Liver (tissue), 3 donors: Measurements from ENCODE around the gene ALG3.

Experiments
- EGR1 ChIP-seq, 2 donors: IDR thresholded peaks; 2 replicates each; pipeline ENCODE4 v1.6.1; 2016 to 2018; ENCODE audit warnings: antibody characterized with exemption in 2 of 2, low read depth in 2 of 2
- HNF4A ChIP-seq, 2 donors: conservative IDR thresholded peaks; 2 replicates each; pipeline ENCODE4 v1.6.1; 2016; ENCODE audit warnings: antibody characterized with exemption in 2 of 2, mild to moderate bottlenecking in 2 of 2
- MAX ChIP-seq: IDR thresholded peaks from 2 replicates; pipeline ENCODE4 v1.6.1; 2016; ENCODE audit warnings: antibody characterized with exemption
- RAD21 ChIP-seq, 2 donors: IDR thresholded peaks; 2 replicates each; pipeline ENCODE4 v1.6.1; 2016; ENCODE audit warnings: antibody characterized with exemption in 2 of 2, mild to moderate bottlenecking in 2 of 2
- TF ChIP-seq, protein P1 (sequence below): fragments of 150-350 bp; IDR thresholded peaks from 2 replicates; pipeline ENCODE4 v1.5.1; 2017; ENCODE audit warnings: improper control_type of control experiment, low read depth, low read length; ENCODE audit not compliant: missing input control
- TF ChIP-seq, protein P2 (sequence below): IDR thresholded peaks from 2 replicates; pipeline ENCODE4 v1.6.1; 2016; ENCODE audit warnings: antibody characterized with exemption, mild to moderate bottlenecking
- donor health status: healthy.
- donor health status: healthy.

DNA sequence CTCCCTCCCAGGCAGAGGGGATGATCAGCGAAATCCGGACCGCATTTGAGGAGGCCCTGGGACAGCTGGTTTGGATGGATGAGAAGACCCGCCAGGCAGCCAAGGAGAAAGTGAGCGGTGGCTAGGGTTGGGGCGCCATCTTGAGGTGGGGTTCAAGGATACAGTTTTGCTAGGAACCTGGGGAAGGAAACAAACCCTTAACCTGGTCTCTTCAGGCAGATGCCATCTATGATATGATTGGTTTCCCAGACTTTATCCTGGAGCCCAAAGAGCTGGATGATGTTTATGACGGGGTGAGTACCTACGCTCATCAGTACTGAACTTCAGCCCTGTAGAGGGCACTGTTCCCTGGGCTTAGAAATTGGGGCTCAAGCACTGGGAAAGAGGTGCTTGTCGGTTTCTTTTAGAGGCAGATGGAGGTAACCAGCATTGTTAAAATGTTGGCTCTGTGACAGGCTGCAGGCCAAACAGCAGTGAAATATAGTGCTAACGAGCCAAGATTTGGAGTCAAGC, 40.7 kb upstream of the ALG3 start:
- TF ChIP-seq HNF4A (conservative IDR thresholded peaks at IDR 0.05) = peak in 1 of 2 donors; percentile 18
- TF ChIP-seq, protein P1, sequence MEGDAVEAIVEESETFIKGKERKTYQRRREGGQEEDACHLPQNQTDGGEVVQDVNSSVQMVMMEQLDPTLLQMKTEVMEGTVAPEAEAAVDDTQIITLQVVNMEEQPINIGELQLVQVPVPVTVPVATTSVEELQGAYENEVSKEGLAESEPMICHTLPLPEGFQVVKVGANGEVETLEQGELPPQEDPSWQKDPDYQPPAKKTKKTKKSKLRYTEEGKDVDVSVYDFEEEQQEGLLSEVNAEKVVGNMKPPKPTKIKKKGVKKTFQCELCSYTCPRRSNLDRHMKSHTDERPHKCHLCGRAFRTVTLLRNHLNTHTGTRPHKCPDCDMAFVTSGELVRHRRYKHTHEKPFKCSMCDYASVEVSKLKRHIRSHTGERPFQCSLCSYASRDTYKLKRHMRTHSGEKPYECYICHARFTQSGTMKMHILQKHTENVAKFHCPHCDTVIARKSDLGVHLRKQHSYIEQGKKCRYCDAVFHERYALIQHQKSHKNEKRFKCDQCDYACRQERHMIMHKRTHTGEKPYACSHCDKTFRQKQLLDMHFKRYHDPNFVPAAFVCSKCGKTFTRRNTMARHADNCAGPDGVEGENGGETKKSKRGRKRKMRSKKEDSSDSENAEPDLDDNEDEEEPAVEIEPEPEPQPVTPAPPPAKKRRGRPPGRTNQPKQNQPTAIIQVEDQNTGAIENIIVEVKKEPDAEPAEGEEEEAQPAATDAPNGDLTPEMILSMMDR = peak; percentile 46
- no peak for TF ChIP-seq MAX
- TF ChIP-seq, protein P2, sequence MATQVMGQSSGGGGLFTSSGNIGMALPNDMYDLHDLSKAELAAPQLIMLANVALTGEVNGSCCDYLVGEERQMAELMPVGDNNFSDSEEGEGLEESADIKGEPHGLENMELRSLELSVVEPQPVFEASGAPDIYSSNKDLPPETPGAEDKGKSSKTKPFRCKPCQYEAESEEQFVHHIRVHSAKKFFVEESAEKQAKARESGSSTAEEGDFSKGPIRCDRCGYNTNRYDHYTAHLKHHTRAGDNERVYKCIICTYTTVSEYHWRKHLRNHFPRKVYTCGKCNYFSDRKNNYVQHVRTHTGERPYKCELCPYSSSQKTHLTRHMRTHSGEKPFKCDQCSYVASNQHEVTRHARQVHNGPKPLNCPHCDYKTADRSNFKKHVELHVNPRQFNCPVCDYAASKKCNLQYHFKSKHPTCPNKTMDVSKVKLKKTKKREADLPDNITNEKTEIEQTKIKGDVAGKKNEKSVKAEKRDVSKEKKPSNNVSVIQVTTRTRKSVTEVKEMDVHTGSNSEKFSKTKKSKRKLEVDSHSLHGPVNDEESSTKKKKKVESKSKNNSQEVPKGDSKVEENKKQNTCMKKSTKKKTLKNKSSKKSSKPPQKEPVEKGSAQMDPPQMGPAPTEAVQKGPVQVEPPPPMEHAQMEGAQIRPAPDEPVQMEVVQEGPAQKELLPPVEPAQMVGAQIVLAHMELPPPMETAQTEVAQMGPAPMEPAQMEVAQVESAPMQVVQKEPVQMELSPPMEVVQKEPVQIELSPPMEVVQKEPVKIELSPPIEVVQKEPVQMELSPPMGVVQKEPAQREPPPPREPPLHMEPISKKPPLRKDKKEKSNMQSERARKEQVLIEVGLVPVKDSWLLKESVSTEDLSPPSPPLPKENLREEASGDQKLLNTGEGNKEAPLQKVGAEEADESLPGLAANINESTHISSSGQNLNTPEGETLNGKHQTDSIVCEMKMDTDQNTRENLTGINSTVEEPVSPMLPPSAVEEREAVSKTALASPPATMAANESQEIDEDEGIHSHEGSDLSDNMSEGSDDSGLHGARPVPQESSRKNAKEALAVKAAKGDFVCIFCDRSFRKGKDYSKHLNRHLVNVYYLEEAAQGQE = no peak
- peak; percentile 85 to 88 for TF ChIP-seq RAD21 (IDR thresholded peaks at IDR 0.05)
- no peak for TF ChIP-seq EGR1 (IDR thresholded peaks at IDR 0.05; ENCODE audit: low read depth in 2 of 2)
